ENCODE measurements around the gene AP3S1.

The AP3S1 gene

DNA sequence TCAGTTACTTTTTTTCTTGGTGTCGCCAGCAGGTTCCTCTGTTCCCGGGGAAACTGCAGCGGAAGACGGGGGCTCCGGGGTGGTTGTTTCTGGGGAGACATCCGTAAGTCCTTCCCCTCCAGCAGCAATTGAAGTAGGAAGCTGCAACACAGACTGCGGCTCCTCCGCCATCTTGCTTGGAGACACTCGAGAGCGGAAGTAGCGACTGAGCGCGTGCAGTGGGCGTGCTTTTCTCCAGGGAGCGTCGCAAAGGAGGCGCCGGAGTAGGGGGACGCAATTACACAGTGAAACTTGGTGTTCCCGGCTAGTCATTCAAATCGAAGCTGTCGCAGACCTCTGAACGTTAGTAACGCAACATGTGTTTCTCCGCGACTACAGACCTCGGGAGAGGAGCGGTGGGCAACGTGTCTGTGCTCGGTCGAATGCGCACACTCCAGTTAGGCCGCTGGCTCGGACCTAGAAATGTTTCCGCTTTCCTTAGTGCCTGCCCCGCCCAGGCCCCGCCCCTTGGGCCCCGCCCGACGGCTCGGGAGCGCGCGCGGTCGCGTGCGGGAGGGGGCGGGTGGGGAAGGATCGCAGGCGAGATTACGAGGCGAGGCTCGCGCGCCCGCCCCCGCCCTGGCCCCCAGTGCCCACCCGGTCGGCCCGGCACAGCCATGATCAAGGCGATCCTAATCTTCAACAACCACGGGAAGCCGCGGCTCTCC lies at the start of gene AP3S1, which contains the start of gene ATG12:
Gene AP3S1 (plus strand): TSS at position 554 of the 707 bp plus-strand sequence. CDS start 103 bp downstream, at position 657.
Gene ATG12 (minus strand): TSS at position 184 of the 707 bp plus-strand sequence. CDS start 13 bp downstream, at position 171.
- TF ChIP-seq, protein P1, sequence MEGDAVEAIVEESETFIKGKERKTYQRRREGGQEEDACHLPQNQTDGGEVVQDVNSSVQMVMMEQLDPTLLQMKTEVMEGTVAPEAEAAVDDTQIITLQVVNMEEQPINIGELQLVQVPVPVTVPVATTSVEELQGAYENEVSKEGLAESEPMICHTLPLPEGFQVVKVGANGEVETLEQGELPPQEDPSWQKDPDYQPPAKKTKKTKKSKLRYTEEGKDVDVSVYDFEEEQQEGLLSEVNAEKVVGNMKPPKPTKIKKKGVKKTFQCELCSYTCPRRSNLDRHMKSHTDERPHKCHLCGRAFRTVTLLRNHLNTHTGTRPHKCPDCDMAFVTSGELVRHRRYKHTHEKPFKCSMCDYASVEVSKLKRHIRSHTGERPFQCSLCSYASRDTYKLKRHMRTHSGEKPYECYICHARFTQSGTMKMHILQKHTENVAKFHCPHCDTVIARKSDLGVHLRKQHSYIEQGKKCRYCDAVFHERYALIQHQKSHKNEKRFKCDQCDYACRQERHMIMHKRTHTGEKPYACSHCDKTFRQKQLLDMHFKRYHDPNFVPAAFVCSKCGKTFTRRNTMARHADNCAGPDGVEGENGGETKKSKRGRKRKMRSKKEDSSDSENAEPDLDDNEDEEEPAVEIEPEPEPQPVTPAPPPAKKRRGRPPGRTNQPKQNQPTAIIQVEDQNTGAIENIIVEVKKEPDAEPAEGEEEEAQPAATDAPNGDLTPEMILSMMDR (IDR thresholded peaks at IDR 0.05; ENCODE audit: low read length, missing control alignments), result no peak
- H3K4me3 ChIP-seq (replicated peaks; ENCODE audit: low read depth, low read length), result peak within 1 kb of the TSS; percentile 86
- peak; percentile 93 for DNase-seq (ENCODE audit: low read depth)

DNA sequence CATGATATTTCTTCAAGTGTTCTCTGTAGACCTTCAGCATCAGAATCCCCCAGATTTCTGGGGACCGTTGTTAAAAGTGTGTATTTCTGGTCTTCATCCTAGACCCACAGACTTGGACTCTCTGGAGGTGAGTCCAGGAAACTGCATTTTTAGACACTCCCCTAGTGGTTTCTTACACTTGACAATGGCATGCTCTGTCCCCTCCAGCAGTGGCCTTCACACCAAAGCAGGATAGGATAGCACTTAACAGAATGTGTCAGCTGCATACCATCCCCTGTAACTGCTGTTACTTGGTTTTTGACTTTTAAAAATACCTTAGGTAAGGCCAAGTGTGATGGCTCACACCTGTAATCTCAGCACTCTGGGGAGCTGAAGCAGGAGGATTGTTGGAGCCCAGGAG lies 46.0 kb upstream of the AP3S1 start:
- TF ChIP-seq, protein P1 (IDR thresholded peaks at IDR 0.05; ENCODE audit: low read length, missing control alignments), result no peak
- no peak overlapping the region for H3K4me3 ChIP-seq (replicated peaks; ENCODE audit: low read depth, low read length)
- DNase-seq (ENCODE audit: low read depth), result no peak

- DNase-seq (ENCODE audit: low read depth), result no peak
- no peak overlapping the region for H3K4me3 ChIP-seq (replicated peaks; ENCODE audit: low read depth, low read length)
- TF ChIP-seq, protein P1 (IDR thresholded peaks at IDR 0.05; ENCODE audit: low read length, missing control alignments), result no peak
Measured at GRCh38 chr5:115796656-115797055, 45.1 kb upstream of the AP3S1 start.

GRCh38 chr5:115798252-115798651 lies 43.5 kb upstream of the AP3S1 start:
- TF ChIP-seq, protein P1 (IDR thresholded peaks at IDR 0.05; ENCODE audit: low read length, missing control alignments), result no peak
- no peak overlapping the region for H3K4me3 ChIP-seq (replicated peaks; ENCODE audit: low read depth, low read length)

DNA sequence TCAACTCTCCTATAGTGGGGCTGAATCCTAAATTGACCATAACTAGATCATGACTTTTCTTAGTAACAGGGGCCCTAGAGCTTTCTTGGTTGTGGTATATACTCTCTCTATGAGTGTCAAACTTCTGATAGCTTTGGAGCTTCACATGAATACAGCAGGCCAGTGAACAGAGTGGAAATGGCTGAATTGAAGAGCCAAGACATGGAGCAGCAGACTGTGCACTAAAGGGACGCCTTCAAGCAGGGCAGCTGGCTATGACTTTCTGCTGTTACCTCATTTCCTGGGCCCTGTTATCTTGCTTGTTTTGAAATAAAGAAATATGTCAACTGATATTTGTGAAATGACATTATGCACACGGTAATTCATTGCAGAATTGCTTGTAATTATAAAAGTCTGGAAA lies 41.6 kb upstream of the AP3S1 start:
- no peak for DNase-seq (ENCODE audit: low read depth)
- TF ChIP-seq, protein P1 (IDR thresholded peaks at IDR 0.05; ENCODE audit: low read length, missing control alignments), result no peak
- H3K4me3 ChIP-seq (replicated peaks; ENCODE audit: low read depth, low read length), result no peak overlapping the region

More at GRCh38 chr5:115798252-115798651, 43.5 kb upstream of the AP3S1 start:
- no peak for DNase-seq (ENCODE audit: low read depth)

GRCh38 chr5:115801152-115801551 lies 40.6 kb upstream of the AP3S1 start:
- no peak overlapping the region for H3K4me3 ChIP-seq (replicated peaks; ENCODE audit: low read depth, low read length)
- TF ChIP-seq, protein P1 (IDR thresholded peaks at IDR 0.05; ENCODE audit: low read length, missing control alignments), result no peak
- DNase-seq (ENCODE audit: low read depth), result no peak

- no peak for DNase-seq (ENCODE audit: low read depth)
- no peak overlapping the region for H3K4me3 ChIP-seq (replicated peaks; ENCODE audit: low read depth, low read length)
- TF ChIP-seq, protein P1 (IDR thresholded peaks at IDR 0.05; ENCODE audit: low read length, missing control alignments), result no peak
Measured at GRCh38 chr5:115801984-115802383, 39.8 kb upstream of the AP3S1 start.

Data from fibroblast of pulmonary artery (primary cell).